HG02763 (cell line): ENCODE results near the gene HDHD5.

Experiments
- ATAC-seq: cut with Tn5 transposase; IDR thresholded peaks from one replicate; pipeline ENCODE4 v1.9.1; 2021; ENCODE audit warnings: mild to moderate bottlenecking, moderate library complexity; ENCODE audit not compliant: unreplicated experiment

HDHD5 gene

DNA sequence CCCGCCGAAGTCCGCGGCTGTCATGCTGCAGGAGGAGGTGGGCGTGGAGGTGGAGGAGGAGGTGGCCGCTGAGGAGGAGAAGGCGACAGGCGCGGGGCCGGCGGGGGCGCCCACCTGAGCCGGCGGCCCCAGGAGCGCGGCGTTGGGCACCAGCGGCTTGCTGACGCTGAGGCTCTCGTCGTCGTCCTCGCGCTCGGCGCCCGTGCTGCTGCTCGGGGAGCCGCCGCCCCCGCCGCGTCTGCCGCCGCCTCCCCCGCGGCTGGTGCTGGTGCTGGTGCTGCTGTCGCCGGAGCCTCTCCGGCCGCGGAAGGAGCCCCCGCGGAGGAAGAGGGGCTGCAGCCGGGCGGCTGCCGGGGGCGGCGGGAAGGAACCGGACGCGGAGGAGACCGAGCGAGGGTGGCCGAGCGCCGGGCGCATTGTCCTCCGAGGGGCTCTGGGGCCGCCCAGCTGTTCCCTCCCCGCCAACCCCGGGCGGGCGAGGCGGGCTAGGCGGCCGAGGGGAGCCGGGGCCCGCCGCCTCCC lies 38.3 kb downstream of the HDHD5 start:
- no peak for ATAC-seq

DNA sequence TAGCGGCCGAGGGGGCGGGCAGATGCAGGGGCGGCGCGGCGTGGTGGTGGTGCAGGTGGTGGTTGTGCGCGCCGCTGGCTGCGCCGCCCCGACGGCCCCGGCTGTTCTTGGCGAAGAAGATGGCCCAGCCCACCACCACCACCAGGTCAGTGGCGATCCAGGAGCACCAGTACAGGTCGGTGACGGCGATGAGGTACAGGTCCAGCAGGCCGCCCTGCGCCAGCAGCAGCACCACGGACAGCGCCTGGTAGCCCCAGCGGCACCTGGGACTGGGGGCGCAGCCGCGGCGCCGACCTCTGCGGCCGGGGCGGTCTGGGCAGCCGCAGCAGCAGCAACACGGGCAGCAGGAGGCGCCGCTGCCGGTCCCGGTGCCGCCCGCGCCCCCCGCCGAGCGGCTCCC lies 38.8 kb downstream of the HDHD5 start:
- no peak for ATAC-seq

DNA sequence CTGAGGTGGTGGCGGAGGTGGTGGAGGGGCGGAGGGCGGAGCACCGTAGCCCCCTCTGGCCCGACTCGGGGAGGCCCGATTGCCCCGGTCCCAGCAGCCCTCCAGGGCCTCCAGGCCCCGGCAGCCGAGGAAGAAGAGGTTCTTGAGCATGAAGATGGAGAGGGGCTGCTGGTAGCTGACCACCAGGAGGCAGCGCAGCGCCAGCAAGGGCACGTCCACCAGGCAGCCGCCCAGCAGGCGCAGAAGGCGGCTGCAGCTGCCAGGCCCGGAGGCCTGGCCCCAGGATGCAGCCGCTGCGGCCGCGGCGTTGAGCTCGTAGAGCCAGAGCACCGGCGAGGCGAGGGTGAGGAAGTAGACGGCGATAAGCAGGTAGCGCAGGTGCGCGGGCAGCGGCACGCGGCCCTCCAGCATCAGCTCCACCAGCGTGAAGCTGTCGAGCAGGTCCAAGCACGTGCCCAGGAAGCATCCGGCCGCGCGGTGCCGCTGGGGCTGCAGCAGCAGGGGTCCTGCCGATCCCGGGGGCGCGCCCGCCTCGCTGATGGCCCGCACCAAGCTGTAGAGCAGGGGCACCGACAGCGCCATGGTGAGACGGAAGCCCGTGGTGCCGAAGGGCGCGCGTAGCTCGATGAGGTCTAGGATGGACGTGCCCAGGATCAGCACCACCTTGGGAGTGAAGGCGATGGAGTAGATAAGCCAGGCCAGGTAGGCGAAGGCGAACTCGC lies 39.4 kb downstream of the HDHD5 start:
- no peak for ATAC-seq

DNA sequence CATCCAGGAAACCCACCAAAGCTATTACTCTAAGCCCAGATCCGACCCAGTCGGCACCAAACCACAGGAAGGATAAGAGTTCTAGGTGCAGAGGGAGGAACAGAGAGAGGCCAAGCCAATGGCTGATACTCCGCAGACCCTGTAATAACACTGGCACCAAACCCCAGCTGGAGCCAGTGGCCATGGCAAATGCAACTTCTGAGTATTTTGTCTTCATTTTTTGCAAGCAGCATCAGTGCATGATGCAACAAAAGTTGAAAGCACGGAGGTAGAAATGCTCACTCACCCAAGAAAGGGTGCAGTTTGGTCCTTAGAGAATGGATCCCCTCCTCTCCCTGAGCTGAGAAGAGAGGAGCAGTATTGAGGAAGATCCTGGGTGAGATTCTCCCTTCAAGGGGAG lies 40.7 kb downstream of the HDHD5 start:
- ATAC-seq = no peak

DNA sequence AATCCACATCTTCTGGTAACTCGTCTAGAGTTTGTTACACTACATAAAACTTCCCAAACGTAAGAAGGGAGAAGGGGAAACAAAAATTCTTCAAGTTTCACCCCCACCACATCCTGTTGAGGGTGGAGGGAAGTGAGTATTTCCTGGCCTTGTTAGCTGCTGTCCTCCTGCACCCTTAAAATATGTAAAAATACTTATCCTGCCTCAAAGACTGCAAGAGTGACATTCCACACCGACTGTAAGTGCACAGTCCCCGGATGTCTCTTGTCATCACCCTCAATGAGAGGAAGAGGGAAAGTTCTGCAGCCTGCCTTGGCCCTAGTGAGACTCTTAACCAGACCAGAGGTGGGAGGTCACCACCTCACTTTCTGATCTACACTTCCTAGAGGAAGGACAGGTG lies 41.2 kb downstream of the HDHD5 start:
- ATAC-seq = no peak

DNA sequence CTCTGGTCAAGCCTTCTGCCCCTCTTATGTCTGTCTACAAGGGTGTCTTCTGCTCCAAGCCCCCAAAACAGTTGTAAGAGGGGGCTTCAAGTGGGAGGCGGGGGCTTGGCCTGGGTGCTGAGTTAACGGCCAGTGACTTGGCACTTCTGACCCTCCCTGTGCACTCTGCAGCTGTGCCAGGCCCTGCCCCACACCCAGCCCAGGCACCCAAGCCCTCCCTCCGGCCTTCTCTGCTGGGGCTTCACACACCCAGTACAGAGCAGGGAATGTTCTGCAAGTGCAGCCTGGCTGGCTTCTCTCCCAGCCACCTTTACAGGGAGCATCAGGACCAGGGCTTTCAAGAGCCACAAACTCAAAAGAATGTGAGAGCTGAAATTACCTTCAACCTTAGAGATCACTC lies 41.7 kb downstream of the HDHD5 start:
- ATAC-seq = no peak

DNA sequence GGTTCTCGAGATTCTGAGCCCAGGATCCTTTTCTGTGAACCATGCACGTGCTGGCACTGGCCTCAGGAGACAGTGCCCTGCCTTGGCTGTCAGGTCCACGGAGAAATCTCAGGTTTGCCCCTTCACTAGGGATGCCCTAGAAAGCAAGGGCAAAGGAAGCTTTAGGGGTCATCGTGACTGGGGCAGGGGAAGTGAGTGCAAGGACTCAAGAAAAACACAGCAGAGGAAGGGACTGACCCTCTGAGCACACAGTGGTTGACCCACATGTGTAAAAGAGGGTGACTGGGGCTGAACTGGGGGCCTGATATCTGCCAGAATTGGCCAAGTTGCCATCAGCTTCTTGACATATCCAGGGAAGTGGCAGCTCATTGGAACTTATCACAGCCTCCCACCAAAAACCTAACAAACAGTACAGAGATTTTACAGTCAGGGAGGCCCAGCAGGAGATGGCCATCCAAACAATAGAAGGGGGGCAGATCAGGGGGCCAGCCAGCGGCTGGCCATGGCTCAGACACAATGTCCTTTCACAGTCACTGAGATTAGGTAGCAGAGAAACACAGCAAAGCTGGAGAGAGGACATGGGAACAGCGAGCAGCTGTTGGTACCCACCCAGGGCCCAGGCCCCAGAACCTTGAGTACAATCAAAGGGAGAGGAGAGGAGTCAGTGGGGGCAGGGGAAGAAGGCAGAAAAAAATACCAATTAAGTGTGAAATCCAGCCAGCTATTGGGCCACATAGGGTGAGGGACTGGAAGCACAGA lies 42.3 kb downstream of the HDHD5 start:
- no peak for ATAC-seq

DNA sequence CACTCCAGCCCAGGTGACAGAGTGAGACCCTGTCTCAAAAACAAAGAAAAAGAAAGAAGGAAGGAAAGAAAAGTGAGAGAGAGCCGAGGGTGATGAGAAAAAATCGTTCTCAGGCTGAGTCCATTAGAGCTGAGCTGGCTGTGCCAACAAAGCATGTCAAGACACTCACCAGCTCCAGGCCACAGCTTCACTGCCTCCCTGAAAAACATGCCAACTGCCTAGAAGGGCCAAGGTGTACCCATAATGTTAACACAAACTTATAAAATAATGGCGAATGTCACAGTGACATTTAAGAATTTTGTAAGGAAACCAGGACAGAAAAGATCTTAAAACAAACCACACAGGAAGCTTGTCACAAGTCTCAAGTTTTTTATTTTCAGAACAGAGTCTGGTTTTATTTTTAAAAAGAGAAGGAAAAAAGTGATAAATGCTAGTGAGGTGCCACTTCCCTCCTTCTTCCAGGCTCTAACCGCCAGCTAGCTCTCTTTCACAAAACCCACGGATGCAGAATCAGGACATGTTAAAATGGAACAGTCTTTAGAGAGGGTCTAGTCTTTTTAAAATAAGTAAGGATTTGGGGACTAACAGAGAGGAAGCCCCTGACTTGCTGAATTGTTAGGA lies 43.0 kb downstream of the HDHD5 start:
- ATAC-seq = no peak

DNA sequence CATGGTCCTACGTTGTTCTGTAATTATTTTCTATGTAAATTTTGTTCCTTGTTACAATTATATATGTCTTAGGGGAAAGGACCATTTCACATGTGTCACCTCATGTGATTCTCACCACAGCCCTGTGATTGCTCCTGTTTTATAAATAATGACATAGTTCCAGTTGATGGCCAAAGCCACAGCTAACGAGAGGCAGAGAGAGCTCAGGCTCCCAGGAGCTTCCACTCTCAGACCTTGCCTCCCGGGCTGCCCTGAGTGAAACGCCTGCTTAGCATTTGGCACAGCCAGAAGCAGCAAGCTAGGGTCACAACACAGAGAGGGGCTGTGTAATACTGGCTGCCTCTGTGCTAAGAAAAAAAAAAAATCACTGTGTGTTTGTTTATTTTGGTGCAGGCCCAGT lies 43.8 kb downstream of the HDHD5 start:
- ATAC-seq = no peak

DNA sequence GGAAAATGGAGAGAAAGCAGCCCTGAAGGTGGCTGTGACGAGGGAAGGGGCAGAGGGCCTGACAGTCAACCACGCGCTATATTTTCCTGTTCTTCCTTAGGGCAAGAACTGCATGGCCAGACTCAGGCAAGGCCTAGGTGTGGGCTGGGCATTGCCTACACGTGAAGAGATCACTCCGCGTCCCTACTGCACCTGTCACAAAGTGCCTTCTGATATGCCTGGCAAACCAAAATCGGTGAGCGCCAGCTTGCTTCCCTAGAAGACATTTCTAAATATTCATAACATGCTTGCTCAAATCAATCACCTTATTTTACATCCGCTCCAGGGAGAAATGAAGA lies 44.2 kb downstream of the HDHD5 start:
- no peak for ATAC-seq

DNA sequence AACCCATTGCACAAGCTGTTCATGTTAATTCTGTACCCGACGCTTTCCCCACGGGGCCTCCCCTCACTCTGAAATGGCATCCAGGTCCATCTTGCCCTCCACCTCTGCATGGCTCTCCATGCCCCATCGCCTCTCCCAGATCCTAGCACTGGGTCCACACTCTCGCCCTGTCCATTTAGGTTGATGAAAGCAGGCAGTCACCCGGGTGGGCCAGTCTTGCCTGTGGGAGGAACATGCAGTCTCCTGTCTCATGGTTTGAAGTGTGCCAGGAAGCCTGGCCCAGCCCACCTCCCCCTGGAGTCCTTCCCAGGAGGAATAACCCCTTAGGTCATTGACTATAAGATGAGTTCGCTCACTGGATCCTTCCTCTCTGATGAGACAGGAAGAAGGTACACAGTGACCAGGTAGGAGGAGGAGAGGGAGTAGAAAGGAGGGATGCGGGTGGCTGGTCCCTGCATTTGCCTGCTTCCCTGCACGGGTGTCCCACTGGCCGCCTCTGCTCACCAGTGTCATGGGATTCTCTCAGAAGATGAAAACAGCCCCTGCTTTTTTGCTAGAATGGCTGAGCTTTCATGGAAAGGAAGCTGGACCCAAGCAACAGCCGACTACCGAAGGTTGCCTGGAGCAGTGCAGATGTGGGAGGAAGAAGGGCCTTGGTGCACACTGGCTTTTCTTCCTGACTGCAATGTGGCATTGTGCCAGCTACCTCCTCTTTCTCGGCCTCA lies 44.7 kb downstream of the HDHD5 start:
- no peak for ATAC-seq

DNA sequence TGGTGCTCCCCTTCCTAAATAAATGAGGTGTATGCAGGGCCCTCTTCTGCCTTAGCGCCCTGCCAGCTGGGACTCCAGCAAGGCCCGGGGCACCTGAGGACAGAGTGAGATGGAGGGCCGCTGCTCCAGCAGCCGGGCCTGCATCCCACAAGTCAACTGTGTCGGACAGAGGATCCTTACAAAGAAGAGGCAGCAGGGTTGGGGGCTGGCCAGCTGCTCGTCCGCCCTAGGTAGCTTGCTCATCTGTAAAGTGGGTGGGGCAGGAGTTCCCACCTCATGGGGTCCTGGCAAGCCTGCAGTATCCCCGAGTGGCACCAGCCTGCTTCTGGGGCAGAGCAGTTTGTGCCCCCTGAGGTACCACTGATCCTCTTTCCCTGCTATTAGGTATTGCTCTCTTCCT lies 45.5 kb downstream of the HDHD5 start:
- no peak for ATAC-seq

DNA sequence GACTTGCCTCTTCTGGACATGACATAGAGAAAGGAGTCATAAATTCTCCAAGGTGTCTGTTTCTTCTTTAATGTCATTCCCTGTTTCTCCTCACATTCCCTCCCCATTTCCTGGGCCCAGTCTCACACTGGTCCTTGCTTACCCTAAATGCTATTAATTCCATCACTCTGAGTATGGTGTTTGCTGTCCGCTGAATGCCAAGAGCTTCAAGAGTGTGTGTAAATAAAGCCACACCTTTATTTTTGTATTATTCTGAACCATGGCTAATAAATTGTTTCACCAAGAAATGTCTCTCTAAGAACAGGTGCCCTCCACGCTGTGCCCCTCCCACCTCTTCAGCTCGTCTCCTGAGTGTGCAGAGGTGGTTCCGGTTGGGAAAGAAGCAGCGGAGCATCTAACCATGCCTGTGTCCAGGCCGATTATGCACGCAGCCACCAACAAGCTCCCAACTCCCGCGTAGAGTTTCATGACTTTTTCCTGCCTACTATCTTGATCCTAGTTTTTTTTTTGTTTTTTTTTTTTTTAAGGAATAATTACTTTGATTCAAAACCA lies 46.5 kb downstream of the HDHD5 start:
- ATAC-seq = no peak

DNA sequence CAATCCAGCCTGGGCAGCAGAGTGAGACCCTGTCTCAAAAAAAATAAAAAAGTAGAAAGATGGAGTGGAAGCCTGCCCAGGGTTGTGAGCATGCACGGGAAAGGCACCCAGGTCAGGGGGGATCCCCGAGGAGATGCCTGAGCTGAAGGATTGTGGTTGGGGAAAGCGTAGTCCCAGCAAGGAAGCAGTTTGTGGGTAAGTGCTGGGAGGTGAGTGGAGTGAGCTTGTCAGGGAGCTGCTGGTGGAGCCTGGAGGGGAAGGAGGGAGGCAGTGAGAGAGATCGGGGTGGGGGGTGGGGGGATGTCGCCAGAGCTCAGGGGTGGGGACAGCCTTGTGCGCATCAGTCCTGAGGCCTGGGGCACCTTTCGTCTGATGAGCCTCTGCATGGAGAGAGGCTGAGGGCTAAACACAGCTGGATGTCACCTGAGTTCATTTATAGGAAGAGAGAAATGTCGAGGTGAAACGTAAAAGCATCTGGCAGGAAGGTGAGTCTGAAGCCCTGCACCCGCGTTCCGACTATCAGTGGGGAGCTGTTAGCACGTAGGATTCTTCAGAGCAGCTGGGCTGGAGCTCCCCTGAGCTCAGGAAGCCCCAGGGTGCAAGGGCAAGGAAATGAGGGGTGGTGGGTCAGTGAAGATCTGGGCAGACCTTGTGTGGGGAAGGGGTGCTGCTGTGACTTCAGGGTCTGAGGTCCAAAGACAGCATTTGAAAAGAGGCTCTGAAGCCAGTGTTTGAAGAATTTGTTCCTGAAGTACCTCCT lies 48.1 kb downstream of the HDHD5 start:
- no peak for ATAC-seq

DNA sequence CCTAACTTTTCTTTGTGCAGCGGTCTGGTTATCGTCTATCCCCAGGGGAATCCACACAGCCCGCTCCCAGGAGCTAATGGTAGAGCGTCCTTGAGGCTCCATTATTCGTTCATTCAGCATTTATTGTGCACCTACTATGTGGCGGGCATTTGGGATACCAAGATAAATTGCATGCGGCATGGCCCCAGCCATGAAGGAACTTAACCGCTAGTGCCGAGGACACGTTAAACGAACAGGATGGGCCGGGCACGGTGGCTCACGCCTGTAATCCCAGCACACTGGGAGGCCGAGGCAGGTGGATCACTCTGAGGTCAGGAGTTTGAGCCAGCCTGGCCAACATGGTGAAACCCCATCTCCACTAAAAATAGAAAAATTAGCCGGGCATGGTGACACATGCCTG lies 49.1 kb downstream of the HDHD5 start:
- no peak for ATAC-seq

DNA sequence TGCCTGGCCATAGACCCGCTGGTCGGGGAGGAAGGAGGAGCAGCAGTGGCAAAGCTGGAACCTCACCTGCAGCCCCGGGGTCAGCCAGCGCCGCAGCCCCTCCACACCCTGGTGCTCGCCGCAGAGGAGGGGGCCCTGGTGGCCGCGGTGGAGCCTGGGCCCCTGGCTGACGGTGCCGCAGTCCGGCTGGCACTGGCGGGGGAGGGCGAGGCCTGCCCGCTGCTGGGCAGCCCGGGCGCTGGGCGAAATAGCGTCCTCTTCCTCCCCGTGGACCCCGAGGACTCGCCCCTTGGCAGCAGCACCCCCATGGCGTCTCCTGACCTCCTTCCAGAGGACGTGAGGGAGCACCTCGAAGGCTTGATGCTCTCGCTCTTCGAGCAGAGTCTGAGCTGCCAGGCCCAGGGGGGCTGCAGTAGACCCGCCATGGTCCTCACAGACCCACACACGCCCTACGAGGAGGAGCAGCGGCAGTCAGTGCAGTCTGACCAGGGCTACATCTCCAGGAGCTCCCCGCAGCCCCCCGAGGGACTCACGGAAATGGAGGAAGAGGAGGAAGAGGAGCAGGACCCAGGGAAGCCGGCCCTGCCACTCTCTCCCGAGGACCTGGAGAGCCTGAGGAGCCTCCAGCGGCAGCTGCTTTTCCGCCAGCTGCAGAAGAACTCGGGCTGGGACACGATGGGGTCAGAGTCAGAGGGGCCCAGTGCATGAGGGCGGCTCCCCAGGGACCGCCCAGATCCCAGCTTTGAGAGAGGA lies 49.8 kb downstream of the HDHD5 start:
- ATAC-seq = no peak

DNA sequence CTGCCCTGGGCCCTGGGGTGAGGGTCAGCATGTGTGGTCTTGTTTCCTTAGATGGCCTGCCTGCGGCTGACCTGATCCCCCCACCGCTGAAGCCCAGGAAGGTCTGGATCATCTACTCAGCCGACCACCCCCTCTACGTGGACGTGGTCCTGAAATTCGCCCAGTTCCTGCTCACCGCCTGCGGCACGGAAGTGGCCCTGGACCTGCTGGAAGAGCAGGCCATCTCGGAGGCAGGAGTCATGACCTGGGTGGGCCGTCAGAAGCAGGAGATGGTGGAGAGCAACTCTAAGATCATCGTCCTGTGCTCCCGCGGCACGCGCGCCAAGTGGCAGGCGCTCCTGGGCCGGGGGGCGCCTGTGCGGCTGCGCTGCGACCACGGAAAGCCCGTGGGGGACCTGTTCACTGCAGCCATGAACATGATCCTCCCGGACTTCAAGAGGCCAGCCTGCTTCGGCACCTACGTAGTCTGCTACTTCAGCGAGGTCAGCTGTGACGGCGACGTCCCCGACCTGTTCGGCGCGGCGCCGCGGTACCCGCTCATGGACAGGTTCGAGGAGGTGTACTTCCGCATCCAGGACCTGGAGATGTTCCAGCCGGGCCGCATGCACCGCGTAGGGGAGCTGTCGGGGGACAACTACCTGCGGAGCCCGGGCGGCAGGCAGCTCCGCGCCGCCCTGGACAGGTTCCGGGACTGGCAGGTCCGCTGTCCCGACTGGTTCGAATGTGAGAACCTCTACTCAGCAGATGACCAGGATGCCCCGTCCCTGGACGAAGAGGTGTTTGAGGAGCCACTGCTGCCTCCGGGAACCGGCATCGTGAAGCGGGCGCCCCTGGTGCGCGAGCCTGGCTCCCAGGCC lies 50.6 kb downstream of the HDHD5 start:
- ATAC-seq = no peak

DNA sequence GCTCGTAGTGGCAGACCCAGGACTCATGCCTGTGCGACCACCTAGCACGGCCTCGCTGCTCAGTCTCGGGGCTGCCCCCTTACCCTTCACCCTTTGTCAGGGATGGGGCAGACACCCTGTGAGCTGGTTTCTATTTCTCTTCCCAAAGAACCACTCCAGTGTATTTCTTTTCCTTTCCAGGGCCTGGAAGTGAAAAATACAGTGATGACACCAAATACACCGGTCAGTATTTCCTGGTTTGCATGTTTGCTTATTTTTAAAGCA lies 51.6 kb downstream of the HDHD5 start:
- ATAC-seq = no peak
